Gastroesophageal sphincter (tissue), 3 donors: Measurements from ENCODE around the gene MGLL.

ENCODE experiments used
- CTCF ChIP-seq, 4 experiments: fragments of 200-600 bp in 2 of 4; fragments of 450-650 bp in 2 of 4; sonication (generic) in 1 of 4; IDR thresholded peaks; one replicate each; pipeline ENCODE4 v1.5.1; 2017 to 2019; ENCODE audit warnings: antibody characterized with exemption in 4 of 4, mild to moderate bottlenecking in 2 of 4, moderate library complexity in 2 of 4
- EP300 ChIP-seq: sonication (generic); formaldehyde crosslinking; IDR thresholded peaks from one replicate; pipeline ENCODE4 v1.6.1; 2017; ENCODE audit warnings: antibody characterized with exemption, mild to moderate bottlenecking
- POLR2AphosphoS5 ChIP-seq: sonication (generic); formaldehyde crosslinking; IDR thresholded peaks from one replicate; pipeline ENCODE4 v1.6.1; 2017; ENCODE audit warnings: antibody characterized with exemption

- TF ChIP-seq POLR2AphosphoS5 = no peak
- TF ChIP-seq CTCF (IDR thresholded peaks at IDR 0.05) = no peak
- TF ChIP-seq EP300 = no peak
These were observed 59.0 kb downstream of the MGLL start for GRCh38 chr3:127763337-127763736.
